DMS114 treated with DMSO at 0.1 percent for 48 hours (cell line): Measurements from ENCODE around the gene TMEM220.

ENCODE experiments used
- DNase-seq: peaks from one replicate; lab custom pipeline; 2025; ENCODE audit not compliant: unreplicated experiment; lab: John Stamatoyannopoulos, UW

Gene TMEM220

GRCh38 chr17:10729334-10730193 is at the start of gene TMEM220:
Gene TMEM220 (minus strand): TSS chr17:10730023. CDS start chr17:10729851, 172 bp downstream.
- DNase-seq, result peak; percentile 21

- DNase-seq, result no peak
These were observed 49.8 kb upstream of the TMEM220 start for GRCh38 chr17:10779609-10780008.

GRCh38 chr17:10777890-10778289 is 48.1 kb upstream of the TMEM220 start:
- no peak for DNase-seq

GRCh38 chr17:10777131-10777807 is 47.4 kb upstream of the TMEM220 start:
- no peak for DNase-seq

- no peak for DNase-seq
These were observed 46.6 kb upstream of the TMEM220 start for GRCh38 chr17:10776381-10776780.

- DNase-seq, result no peak
These were observed 46.0 kb upstream of the TMEM220 start for GRCh38 chr17:10775740-10776356.

- DNase-seq, result no peak
These were observed 45.2 kb upstream of the TMEM220 start for GRCh38 chr17:10775058-10775457.

- no peak for DNase-seq
These were observed 43.6 kb upstream of the TMEM220 start for GRCh38 chr17:10773391-10773790.

- peak; percentile 15 for DNase-seq
These were observed 42.9 kb upstream of the TMEM220 start for GRCh38 chr17:10772425-10773380.

- no peak for DNase-seq
These were observed 41.3 kb upstream of the TMEM220 start for GRCh38 chr17:10771148-10771547.

GRCh38 chr17:10769840-10770239 is 40.0 kb upstream of the TMEM220 start:
- no peak for DNase-seq

- no peak for DNase-seq
These were observed 39.0 kb upstream of the TMEM220 start for GRCh38 chr17:10768750-10769251.

- no peak for DNase-seq
These were observed 37.4 kb upstream of the TMEM220 start for GRCh38 chr17:10767232-10767631.

- no peak for DNase-seq
These were observed 32.2 kb upstream of the TMEM220 start for GRCh38 chr17:10762037-10762436.

GRCh38 chr17:10761281-10761680 is 31.5 kb upstream of the TMEM220 start:
- DNase-seq, result no peak

GRCh38 chr17:10758062-10758461 is 28.2 kb upstream of the TMEM220 start:
- no peak for DNase-seq

- no peak for DNase-seq
These were observed 27.8 kb upstream of the TMEM220 start for GRCh38 chr17:10757647-10758046.

GRCh38 chr17:10757067-10757466 is 27.2 kb upstream of the TMEM220 start:
- no peak for DNase-seq

GRCh38 chr17:10756619-10757018 is 26.8 kb upstream of the TMEM220 start:
- DNase-seq, result no peak

- no peak for DNase-seq
These were observed 26.4 kb upstream of the TMEM220 start for GRCh38 chr17:10756185-10756584.
